GM12892 (cell line): Measurements from ENCODE around the gene SKIL. TPM values are rescaled to one million over a fixed set of nuclear protein-coding genes. Genes with fewer than 3 reads are reported as not detected.
A peak's percentile ranks its signal among the peaks of the same experiment; 100 is the strongest.
"Not testable (repeated sequence)": the region's sequence is repeated elsewhere in the genome, so short reads cannot be mapped to it uniquely, and the experiment has no call there.

ENCODE experiments used
- DNase-seq: peaks from one replicate; pipeline ENCODE4 v3.0.0; 2011; ENCODE audit not compliant: insufficient read length
- FAIRE-seq: peaks from 2 replicates; lab custom pipeline; 2011; peaks lifted over from hg19 to GRCh38; lab: Jason Lieb, UNC
- POLR2A ChIP-seq: IDR thresholded peaks from 2 replicates; pipeline ENCODE4 v1.6.1; 2011; ENCODE audit warnings: low read depth, low read length, control low read depth
- POLR2AphosphoS5 ChIP-seq: IDR thresholded peaks from 2 replicates; pipeline ENCODE4 v1.6.1; 2011; ENCODE audit warnings: low read depth, low read length, control low read depth
- TAF1 ChIP-seq: IDR thresholded peaks from 2 replicates; pipeline ENCODE4 v1.6.1; 2011; ENCODE audit warnings: low read depth, mild to moderate bottlenecking, control low read depth, low read length, borderline replicate concordance
- polyA plus RNA-seq: library from polyadenylated mRNA; unstranded; fragments of >200 nt; gene quantifications from one replicate; pipeline ENCODE4 v1.2.1, GENCODE V29; 2012; ENCODE audit warnings: missing spikeins, inconsistent platforms; ENCODE audit not compliant: missing spikeins

SKIL gene, protein sequence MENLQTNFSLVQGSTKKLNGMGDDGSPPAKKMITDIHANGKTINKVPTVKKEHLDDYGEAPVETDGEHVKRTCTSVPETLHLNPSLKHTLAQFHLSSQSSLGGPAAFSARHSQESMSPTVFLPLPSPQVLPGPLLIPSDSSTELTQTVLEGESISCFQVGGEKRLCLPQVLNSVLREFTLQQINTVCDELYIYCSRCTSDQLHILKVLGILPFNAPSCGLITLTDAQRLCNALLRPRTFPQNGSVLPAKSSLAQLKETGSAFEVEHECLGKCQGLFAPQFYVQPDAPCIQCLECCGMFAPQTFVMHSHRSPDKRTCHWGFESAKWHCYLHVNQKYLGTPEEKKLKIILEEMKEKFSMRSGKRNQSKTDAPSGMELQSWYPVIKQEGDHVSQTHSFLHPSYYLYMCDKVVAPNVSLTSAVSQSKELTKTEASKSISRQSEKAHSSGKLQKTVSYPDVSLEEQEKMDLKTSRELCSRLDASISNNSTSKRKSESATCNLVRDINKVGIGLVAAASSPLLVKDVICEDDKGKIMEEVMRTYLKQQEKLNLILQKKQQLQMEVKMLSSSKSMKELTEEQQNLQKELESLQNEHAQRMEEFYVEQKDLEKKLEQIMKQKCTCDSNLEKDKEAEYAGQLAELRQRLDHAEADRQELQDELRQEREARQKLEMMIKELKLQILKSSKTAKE
- 5.5 TPM for polyA plus RNA-seq

DNA sequence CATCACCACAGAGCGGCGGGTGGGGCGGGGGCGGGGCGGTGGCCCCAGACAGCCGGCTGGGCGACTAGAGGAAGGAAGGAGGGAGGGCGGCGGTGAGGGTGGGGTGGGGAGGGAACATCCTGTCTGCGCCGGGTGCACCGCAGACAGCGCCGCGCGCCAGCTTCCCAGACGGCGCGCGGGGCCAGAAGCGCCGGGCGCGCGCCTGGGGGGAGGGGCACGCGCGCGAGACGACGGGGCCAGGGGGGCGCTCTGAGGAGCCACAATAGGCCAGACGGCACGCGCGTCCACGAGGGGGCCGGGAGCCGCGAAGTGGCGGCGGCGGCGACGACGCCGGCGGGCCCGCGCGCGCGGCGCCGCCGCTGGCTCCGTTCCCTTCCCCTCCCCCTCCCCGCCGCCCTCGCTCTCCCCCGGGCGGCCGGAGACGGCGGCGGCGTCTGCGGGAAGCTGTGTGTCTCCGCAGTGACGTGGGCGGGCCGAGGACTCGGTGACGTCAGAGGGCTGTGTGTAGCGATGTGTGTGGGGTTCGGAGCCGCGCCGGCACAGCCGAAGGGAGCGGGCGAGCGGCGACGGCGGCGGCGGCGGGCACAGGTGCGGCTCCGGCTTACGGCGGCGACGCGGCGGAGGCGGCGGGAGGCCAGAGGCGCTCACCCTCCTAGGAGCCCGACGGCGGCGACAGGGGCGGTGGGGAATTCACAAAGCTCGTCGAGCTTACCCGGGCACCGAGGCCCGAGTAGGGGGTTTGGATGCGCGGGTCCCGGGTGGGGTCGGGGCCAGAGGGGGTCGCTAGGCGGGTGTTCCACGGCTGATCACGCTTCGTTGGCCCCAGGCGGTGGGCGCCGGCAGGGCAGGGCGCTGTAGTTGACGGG lies at the start of gene SKIL:
TSS of gene SKIL (plus strand) at position 540 of the 866 bp plus-strand sequence. CDS start 2,617 bp downstream, outside the sequence.
- peak; percentile 86 for FAIRE-seq
- TF ChIP-seq POLR2A: peak; percentile 50; the same call in 1 of the 2 replicates
- no peak for TF ChIP-seq TAF1
- no peak for TF ChIP-seq POLR2AphosphoS5
- peak; percentile 65 for DNase-seq

- DNase-seq: no peak
- FAIRE-seq: no peak
- TF ChIP-seq POLR2A: no peak
- TF ChIP-seq POLR2AphosphoS5: no peak
- TF ChIP-seq TAF1: no peak
These were observed 48.5 kb upstream of the SKIL start for GRCh38 chr3:170309046-170309445.

DNA sequence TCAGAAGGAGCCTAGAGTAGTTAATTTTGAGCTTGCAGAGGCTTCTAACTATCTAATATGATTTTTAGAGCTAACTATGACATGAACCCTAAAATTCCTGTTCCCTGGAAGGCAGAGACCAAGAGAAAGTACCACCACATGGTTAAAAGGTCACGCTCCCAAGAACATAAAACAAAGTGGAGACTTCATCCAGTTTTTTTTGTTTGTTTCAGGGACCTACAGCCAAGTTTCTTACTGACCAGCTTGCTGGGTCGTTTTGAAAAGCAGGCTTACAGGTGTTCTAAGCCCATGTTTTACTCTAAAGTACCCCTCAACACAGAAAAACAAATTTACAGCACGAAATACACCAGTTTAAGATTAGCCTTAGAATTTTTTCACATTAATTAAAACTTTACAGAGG lies 39.6 kb upstream of the SKIL start:
- TF ChIP-seq POLR2A: no peak
- no peak for TF ChIP-seq TAF1
- TF ChIP-seq POLR2AphosphoS5: no peak
- no peak for FAIRE-seq
- DNase-seq: no peak

DNA sequence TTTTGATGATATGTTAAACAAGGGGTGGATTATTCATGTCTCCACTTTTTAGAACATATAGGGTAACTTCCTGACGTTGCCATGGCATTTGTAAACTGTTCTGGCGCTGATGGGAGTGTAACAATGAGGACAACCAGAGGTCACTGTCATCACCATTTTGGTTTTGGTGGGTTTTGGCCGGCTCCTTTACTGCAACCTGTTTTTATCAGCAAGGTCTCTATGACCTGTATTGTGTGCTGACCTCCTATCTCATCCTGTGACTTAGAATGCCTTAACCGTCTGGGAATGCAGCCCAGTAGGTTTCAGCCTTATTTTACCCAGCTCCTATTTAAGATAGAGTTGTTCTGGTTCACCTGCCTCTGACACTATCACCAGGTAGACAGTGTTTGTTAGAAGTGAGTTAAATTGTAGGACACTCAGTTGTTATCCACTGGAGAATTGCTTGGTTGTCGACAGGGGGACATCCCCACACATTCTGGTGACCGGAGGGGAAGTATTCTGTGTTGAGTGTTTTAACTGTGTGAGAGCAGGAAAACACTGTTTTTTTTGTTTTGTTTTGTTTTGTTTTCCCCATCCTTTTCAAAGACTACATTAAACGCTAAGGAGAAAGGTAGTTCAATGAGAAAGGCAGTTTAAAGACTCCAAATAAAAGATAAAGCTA lies 36.9 kb upstream of the SKIL start:
- FAIRE-seq: no peak
- no peak for DNase-seq
- TF ChIP-seq POLR2A (no peak), TAF1 (no peak), POLR2AphosphoS5 (no peak)

GRCh38 chr3:170321321-170322034 lies 36.0 kb upstream of the SKIL start:
- DNase-seq: no peak
- FAIRE-seq: no peak
- TF ChIP-seq POLR2AphosphoS5 (no peak), POLR2A (no peak)

DNA sequence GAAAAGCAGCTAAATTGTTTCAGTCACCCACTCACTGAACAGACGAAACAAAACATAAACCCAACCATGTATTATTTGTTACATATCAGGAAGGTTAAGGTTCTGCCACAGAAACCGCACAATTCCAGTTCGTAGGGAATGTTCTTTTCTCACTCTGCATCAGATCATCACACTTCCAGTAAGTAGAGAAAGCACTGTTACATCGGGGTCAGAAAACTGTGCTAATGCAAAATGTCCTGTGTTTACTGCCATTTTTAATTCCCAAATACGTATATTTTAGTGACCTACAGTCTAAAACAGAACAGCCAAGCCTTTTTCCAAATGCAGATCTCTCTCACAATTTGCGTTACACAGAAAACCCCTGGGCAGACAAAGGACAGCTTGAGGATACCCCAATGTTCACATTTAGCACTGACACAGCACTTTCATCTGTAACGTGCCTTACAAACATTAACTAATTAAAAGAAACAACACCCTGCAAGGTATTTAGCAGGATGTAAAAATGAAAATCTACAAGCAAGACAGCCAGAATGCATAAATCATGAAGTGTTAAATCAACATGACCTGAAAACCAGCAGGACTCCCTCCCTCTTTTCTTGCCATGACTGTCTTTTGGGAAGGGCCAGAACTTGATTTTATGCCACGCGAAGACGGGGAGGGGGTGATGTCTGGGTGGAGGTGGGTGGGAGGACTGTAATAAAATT lies 34.8 kb upstream of the SKIL start:
- no peak for FAIRE-seq
- TF ChIP-seq TAF1: no peak
- TF ChIP-seq POLR2A: no peak
- TF ChIP-seq POLR2AphosphoS5: no peak
- DNase-seq: no peak

DNA sequence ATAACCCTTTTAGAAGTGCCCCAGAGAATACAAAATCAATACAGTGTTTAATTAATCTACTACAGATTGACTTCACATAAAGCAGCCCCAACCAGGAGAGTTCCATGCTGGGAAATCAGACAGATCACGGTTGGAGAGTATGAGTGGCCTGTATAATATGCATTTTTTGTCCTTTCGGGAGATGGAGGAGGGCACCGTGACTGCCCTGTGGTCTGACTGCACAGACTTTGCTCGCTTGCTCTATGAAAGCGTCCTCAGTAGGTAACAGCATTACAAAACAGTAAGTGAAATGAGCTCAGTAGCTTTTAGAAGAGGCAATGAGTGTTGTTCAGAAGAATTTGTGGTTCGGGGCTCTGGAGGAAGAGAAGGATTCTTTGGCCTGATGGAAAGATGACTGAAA lies 34.2 kb upstream of the SKIL start:
- TF ChIP-seq POLR2AphosphoS5 (no peak), TAF1 (no peak), POLR2A (no peak)
- no peak for FAIRE-seq
- no peak for DNase-seq

DNA sequence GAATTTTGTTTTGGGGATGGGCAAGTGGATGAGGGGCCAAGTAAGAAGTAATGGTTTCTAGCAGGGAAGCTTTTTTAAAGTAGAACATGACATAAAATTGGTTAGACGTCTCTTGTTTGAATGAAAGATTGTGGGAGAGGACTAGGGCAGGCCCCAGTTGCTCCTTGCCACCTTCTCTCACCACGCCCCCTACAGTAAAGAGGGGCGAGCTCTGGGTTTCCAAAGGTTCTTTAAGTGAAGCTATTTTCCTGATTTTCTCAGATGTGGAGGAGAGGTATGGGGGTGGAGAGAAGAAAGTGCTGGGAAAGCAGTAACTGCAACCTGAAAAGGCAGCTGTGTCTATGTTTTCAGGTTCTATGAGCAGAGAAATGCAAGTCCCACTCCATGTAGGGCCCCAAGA lies 32.6 kb upstream of the SKIL start:
- no peak for DNase-seq
- no peak for FAIRE-seq

DNA sequence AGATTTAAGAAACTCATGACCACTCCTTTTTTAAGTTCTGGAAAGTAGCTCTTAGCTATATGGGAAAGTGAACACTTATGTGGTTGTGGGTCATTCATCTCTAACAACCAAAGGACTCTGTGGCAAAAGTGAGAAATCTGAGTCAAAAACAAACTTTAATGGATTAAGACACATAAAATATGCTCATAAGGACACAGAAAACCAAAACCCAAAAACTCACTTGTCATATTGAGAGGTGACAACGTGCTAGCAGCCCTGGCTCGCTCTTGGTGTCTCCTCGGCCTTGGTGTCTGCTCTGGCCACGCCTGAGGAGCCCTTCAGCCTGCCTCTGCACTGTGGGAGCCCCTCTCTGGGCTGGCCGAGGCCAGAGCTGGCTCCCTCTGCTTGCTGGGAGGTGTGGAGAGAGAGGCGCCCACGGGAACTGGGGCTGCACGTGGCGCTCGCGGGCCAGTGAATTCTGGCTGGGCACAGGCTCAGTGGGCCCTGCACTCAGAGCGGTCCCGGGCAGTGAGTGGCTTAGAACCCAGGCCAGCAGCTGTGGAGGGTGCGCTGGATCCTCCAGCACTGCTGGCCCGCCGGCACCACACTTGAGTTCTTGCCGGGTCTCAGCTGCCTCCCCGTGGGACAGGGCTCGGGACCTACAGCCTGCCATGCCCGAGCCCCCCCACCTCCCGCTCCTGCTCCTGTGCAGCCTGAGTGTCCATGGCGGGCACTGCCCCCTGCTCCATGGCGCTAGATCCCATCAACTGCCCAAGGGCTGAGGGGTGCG lies 30.3 kb upstream of the SKIL start:
- FAIRE-seq: no peak
- TF ChIP-seq TAF1 (no peak), POLR2AphosphoS5 (no peak), POLR2A (no peak)

More for the DNA sequence above, 32.6 kb upstream of the SKIL start:
- no peak for TF ChIP-seq POLR2A
- TF ChIP-seq TAF1: no peak
- TF ChIP-seq POLR2AphosphoS5: no peak

GRCh38 chr3:170327868-170328548 lies 29.5 kb upstream of the SKIL start:
- FAIRE-seq, DNase-seq: not testable (repeated sequence)

More for the DNA sequence above, 30.3 kb upstream of the SKIL start:
- DNase-seq: no peak
